Skeletal muscle tissue (tissue), 4 donors: Measurements from ENCODE around the gene CHN2. TPM values are rescaled to one million over a fixed set of nuclear protein-coding genes. Genes with fewer than 3 reads are reported as not detected.

Experiments
- H3K27ac ChIP-seq: one replicate; pipeline ENCODE4 v1.7.0; 2013; ENCODE audit warnings: mild to moderate bottlenecking, low read depth, low read length, inconsistent platforms
- H3K27me3 ChIP-seq, 3 donors: one replicate each; pipeline ENCODE4 v1.7.0; 2013; ENCODE audit warnings: low read length in 3 of 3; ENCODE audit not compliant: control insufficient read depth in 3 of 3, insufficient read depth in 3 of 3
- H3K36me3 ChIP-seq, 3 donors: one replicate each; pipeline ENCODE4 v1.7.0; 2013; ENCODE audit warnings: low read length in 3 of 3; ENCODE audit not compliant: control insufficient read depth in 3 of 3, insufficient read depth in 3 of 3
- H3K4me1 ChIP-seq, 3 donors: one replicate each; pipeline ENCODE4 v1.7.0; 2013; ENCODE audit warnings: low read length in 3 of 3, mild to moderate bottlenecking in 3 of 3; ENCODE audit not compliant: control insufficient read depth in 3 of 3, insufficient read depth in 3 of 3
- H3K4me3 ChIP-seq, 3 donors: one replicate each; pipeline ENCODE4 v1.7.0; 2013; ENCODE audit warnings: low read length in 3 of 3
- H3K9ac ChIP-seq, 3 donors: one replicate each; pipeline ENCODE4 v1.7.0; 2013; ENCODE audit warnings: low read length in 3 of 3, mild to moderate bottlenecking in 3 of 3, moderate library complexity in 2 of 3, low read depth in 1 of 3
- H3K9me3 ChIP-seq, 3 donors: one replicate each; pipeline ENCODE4 v1.7.0; 2013; ENCODE audit warnings: low read length in 3 of 3; ENCODE audit not compliant: control insufficient read depth in 3 of 3
- total RNA-seq: library from RNA; depleted of rRNA; stranded (reverse); fragments of >200 nt; gene quantifications from one replicate; pipeline ENCODE4 v1.2.3, GENCODE V29; 2014
- donor health status: Osteomylitis.

CHN2 gene
- total RNA-seq, 1 donor from 2014 or later, result 11.0 TPM

DNA sequence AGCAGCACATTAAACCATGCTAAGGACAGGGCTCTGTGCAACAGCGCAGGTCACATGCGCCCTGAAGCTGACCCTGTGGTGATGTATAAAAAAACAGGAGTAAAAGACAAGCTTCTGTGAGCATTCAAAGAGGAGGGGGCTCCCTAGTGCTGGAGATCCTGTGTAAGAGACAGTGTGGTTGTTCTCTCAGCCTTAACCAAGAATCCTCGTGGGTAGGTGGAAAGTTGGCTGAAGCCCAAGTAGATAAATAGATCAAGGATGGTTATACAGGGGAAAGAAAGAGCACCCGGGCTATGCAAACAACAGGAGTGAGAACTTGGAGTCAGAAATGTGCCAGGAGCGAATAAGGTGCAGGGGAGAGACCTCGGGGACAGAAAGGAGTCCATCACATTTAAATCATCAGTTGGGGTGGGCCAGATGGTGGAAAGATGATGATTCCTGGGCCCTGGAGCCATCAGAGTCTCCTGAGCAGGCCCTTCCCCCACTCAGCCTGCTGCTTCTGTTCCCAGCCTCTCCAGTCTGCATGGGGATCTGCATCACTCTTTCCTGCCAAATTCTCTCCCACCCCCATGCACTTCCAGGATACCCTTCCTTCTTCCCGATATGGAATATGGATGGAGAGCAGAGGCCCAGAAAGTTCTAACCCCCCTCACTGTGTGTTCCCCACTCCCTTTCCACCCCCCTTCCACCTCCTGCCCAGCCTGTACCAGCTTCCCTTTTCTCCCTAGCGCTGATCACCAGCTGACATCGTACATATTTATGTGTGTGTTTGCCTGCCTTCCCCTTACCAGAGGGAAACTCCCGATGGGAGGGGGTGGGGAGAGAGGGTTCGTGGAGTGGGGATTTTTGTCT, 291.0 kb downstream of the CHN2 start:
- Histone ChIP-seq H3K4me3 (no peak overlapping the region), H3K9me3 (no peaks in the 10 kb centered on the region), H3K36me3 (no peaks in the 10 kb centered on the region), H3K4me1 (no peaks in the 10 kb centered on the region), H3K27me3 (no peaks in the 10 kb centered on the region), H3K9ac (no peak overlapping the region), H3K27ac (no peak overlapping the region)

DNA sequence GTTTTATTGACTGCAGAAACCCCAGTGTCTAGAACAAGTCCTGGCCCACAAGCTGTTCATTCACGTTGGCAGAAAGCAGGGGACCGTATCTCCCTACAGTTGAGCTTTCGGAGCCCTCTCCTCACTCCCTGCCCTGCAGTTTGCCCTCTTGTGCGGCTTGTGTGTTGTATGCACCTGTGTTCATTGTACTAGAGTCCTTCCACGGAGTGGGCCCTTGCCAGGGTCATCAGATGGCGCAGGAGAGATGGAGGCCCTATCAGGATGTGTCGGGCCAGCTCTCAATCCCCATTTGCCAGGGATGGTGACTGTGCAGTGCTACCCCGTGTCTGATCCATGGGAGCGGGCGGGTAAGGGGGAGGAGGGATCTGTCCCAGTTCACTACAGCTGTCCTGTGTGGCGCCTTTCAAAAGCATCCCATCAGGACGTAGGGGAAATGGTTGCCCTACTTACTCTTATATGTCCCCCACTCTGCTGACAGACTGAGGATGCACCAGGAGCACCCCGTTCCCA, 291.7 kb downstream of the CHN2 start:
- Histone ChIP-seq H3K27ac (no peak overlapping the region), H3K9ac (no peak overlapping the region), H3K36me3 (no peaks in the 10 kb centered on the region), H3K9me3 (no peaks in the 10 kb centered on the region), H3K4me3 (no peak overlapping the region), H3K4me1 (no peaks in the 10 kb centered on the region), H3K27me3 (no peaks in the 10 kb centered on the region)

DNA sequence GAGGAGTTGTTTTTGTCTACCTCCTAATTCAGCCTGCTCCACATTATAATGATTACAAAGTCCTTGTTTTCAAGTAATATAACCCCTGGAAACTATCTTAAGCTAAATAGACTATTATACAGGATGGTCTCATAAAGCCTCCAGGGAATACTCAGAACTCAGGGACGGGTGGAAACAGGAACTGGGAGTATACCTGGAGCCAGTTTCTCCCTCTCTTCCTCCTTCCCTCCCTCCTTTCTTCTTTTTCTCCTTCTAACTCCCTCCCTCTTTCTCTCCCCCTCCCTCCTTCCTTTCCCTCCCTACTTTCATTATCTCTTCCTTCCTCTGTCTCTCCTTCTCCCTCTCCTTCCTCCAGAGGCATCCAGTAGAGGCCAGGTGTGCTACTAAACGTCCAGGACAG, 292.8 kb downstream of the CHN2 start:
- no peaks in the 10 kb centered on the region for H3K36me3 ChIP-seq
- H3K4me1 ChIP-seq, result no peaks in the 10 kb centered on the region
- H3K4me3 ChIP-seq, result no peak overlapping the region
- H3K27ac ChIP-seq, result no peak overlapping the region
- no peak overlapping the region for H3K9ac ChIP-seq
- H3K9me3 ChIP-seq, result no peaks in the 10 kb centered on the region
- H3K27me3 ChIP-seq, result no peaks in the 10 kb centered on the region

DNA sequence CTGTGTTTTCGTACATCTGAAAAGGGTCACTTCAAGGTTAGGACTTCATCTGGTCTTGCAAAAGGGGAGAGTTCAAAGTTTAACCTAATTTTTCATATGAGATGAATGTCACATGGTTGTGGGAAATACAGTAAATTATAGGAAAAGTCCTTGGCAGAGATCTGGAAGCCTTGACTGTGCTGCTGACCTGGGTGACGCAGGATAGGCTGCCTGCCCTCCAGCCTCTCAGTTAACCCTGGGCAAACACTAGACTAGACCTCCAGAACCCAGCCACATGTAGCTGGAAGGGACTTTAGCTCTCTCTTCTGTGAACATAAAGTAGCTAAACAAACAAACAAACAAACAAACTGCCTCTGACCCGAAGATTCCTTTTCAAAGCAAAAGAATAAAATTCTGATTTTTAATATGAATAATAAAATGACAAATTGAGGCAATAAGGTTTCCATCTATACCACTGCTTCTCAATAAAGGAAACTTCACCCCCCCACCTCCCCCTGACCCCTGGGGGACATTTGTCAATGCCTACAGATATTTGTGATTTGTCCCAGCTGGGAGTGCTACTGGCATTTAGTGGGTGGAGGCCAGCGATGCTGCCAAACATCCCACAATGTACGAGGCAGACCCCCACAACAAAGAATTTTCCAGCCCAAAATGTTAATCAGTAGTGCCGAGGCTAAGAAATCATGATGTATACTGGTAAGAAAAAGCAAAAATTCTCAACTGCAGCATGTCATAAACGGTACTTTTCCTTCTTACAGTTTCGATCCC, 293.8 kb downstream of the CHN2 start:
- Histone ChIP-seq H3K9ac (no peak overlapping the region), H3K9me3 (no peaks in the 10 kb centered on the region), H3K4me3 (no peak overlapping the region), H3K27ac (no peak overlapping the region), H3K27me3 (no peaks in the 10 kb centered on the region), H3K36me3 (no peaks in the 10 kb centered on the region), H3K4me1 (no peaks in the 10 kb centered on the region)

DNA sequence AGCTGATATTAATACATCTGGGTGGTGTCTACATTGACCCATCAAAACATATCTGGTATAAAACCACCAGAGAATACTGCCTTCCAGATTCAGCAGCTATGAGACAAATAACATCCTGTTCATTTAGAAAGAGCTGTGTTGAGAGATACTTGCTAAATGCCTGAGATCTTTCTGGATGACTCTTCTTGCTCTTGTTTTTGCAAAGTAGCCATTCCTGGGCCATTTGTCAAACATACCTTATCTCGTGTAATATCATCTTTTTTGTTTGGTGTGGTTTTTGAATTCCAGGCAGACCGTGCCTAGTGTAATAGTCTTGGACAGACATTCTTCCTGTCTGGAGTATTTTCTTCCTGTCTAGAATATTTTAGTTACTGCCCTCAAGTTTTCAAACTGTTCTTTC, 294.4 kb downstream of the CHN2 start:
- Histone ChIP-seq H3K4me3 (no peak overlapping the region), H3K4me1 (no peaks in the 10 kb centered on the region), H3K9me3 (no peaks in the 10 kb centered on the region), H3K9ac (no peak overlapping the region), H3K27me3 (no peaks in the 10 kb centered on the region), H3K27ac (no peak overlapping the region), H3K36me3 (no peaks in the 10 kb centered on the region)

DNA sequence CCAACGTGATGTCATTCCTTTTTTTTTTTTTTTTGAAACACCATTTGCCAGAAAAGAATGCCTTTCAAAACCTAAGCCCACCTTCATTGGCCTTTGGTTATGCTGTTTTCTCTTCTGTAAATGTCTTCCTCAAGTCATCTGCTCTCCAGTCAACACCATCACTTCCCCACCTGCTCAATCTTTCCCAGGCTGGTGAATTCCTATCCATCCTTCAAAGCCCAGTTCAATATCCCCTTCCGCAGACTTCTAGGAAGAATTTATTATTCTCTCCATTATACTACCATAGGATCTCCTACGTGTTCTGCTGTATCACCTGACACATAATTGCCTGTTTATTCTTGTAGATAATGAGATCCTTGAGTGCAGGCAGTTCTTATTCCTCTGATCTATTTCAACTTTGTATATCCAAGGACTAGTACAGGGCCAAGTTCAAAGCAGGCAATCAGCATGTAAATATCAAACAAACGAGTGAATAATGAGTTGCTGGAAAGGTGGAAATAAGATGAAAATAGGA, 295.6 kb downstream of the CHN2 start:
- Histone ChIP-seq H3K36me3 (no peaks in the 10 kb centered on the region), H3K4me3 (no peak overlapping the region), H3K4me1 (no peaks in the 10 kb centered on the region), H3K9me3 (no peaks in the 10 kb centered on the region), H3K27me3 (no peaks in the 10 kb centered on the region), H3K27ac (no peak overlapping the region), H3K9ac (no peak overlapping the region)

DNA sequence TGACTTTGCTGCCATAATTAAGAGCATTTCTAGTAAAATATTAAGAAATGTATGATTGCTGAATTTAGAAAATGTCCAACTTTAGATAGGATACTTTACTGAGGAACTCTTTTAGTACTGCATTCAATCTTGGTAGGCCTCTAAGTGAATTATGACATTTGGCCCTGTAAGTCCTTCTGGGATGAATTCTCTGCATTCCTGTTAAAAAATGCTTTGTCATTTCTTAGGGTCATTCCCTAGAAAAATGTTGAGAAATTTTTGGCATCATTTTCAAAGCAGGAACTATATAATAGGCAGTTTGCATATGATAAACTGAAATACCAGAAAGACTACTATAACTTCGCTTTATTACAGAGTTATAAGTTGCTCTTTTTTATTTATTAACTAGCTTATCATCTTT, 299.8 kb downstream of the CHN2 start:
- H3K4me1 ChIP-seq, result no peaks in the 10 kb centered on the region

DNA sequence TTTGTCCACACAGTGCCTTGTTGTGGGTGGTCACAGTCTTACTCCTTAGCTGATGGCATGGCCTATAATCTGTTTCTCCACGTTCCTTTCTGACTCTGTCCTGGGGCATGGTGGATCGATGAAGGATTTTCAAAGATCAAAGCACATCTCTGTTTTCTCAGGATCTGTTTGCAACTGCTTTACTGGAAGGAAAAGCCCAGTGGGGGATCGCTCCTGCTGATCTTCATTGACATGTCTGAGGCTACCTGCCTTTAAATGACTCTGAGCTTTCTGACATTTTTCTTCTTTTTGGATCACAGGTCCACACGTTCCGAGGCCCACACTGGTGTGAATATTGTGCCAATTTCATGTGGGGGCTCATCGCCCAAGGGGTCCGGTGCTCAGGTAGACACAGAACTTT, 301.1 kb downstream of the CHN2 start:
- Histone ChIP-seq H3K36me3 (no peaks in the 10 kb centered on the region), H3K27ac (no peak overlapping the region), H3K9me3 (no peaks in the 10 kb centered on the region), H3K27me3 (no peaks in the 10 kb centered on the region), H3K4me3 (no peak overlapping the region), H3K9ac (no peak overlapping the region), H3K4me1 (no peaks in the 10 kb centered on the region)

More for the DNA sequence above, 299.8 kb downstream of the CHN2 start:
- Histone ChIP-seq H3K27me3 (no peaks in the 10 kb centered on the region), H3K36me3 (no peaks in the 10 kb centered on the region), H3K4me3 (no peak overlapping the region), H3K27ac (no peak overlapping the region), H3K9me3 (no peaks in the 10 kb centered on the region), H3K9ac (no peak overlapping the region)

DNA sequence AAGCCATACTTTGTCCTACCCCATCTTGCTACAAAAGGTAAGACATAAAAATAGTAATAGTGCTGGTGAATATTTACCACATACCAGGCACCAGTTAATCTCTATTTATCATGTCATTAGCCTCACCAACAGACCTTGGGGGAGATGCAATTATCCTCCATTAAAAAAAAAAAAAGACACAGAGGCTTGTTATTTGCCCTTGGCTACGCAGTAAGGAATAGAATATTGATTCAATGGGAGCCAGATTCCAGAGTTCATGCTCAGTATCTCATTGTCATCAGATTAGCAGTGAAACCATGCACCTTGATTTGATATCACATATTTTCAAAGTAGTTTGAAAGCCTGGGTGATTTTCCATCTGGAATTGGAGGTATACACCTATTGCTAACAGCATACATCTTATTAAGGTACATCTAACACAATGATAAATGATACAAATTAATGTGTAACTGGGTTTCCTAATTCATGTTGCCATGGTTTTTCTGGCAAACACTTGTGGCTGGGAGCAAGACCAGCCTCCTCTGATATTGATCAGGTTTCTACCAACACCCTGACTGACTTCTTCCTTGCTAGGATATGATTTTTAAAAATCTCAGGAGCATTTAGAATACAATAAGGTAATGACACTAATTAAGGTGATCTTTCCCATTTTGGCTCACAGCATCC, 301.9 kb downstream of the CHN2 start:
- Histone ChIP-seq H3K27ac (no peak overlapping the region), H3K27me3 (no peaks in the 10 kb centered on the region), H3K9ac (no peak overlapping the region), H3K36me3 (no peaks in the 10 kb centered on the region), H3K4me1 (no peaks in the 10 kb centered on the region), H3K4me3 (no peak overlapping the region), H3K9me3 (no peaks in the 10 kb centered on the region)
